Ishikawa (cell line): Measurements from ENCODE around the gene KCTD7.

Experiments
- CEBPB ChIP-seq: IDR thresholded peaks from 2 replicates; pipeline ENCODE4 v1.6.1; 2012
- CREB1 ChIP-seq: IDR thresholded peaks from 2 replicates; pipeline ENCODE4 v1.6.1; 2012; ENCODE audit warnings: low read depth
- EGR1 ChIP-seq: IDR thresholded peaks from 2 replicates; pipeline ENCODE4 v1.6.1; 2012
- EP300 ChIP-seq: IDR thresholded peaks from 2 replicates; pipeline ENCODE4 v1.6.1; 2012; ENCODE audit warnings: borderline replicate concordance
- FOXM1 ChIP-seq: IDR thresholded peaks from 2 replicates; pipeline ENCODE4 v1.6.1; 2012; ENCODE audit warnings: low read depth, borderline replicate concordance
- MAX ChIP-seq: IDR thresholded peaks from 2 replicates; pipeline ENCODE4 v1.6.1; 2012
- NFIC ChIP-seq: IDR thresholded peaks from 2 replicates; pipeline ENCODE4 v1.6.1; 2012
- RAD21 ChIP-seq: IDR thresholded peaks from 2 replicates; pipeline ENCODE4 v1.6.1; 2012; ENCODE audit warnings: low read depth
- REST ChIP-seq: IDR thresholded peaks from 2 replicates; pipeline ENCODE4 v1.6.1; 2012; ENCODE audit warnings: low read depth, mild to moderate bottlenecking
- TAF1 ChIP-seq: IDR thresholded peaks from 2 replicates; pipeline ENCODE4 v1.6.1; 2012; ENCODE audit warnings: low read depth, mild to moderate bottlenecking
- TCF12 ChIP-seq: IDR thresholded peaks from 2 replicates; pipeline ENCODE4 v1.6.1; 2012; ENCODE audit warnings: low read depth
- TEAD4 ChIP-seq: IDR thresholded peaks from 2 replicates; pipeline ENCODE4 v1.6.1; 2012
- USF1 ChIP-seq: IDR thresholded peaks from 2 replicates; pipeline ENCODE4 v1.6.1; 2012
- YY1 ChIP-seq: IDR thresholded peaks from 2 replicates; pipeline ENCODE4 v1.6.1; 2012; ENCODE audit warnings: low read depth
- ZBTB7A ChIP-seq: IDR thresholded peaks from 2 replicates; pipeline ENCODE4 v1.6.1; 2012; ENCODE audit warnings: low read depth

Gene KCTD7

GRCh38 chr7:66681491-66682349 lies 53.0 kb downstream of the KCTD7 start:
- TF ChIP-seq REST (0 out of 2 replicates have a peak, but pooled peaks have one; percentile 20), MAX (peak; percentile 81), NFIC (no peak), CREB1 (peak; percentile 88), FOXM1 (0 out of 2 replicates have a peak, but pooled peaks have one; percentile 12), RAD21 (no peak), ZBTB7A (no peak), TCF12 (no peak; the same call in 1 of the 2 replicates), YY1 (peak; percentile 33; the same call in 1 of the 2 replicates), EGR1 (peak; percentile 70), USF1 (no peak; the same call in 1 of the 2 replicates), CEBPB (no peak), EP300 (peak; percentile 36; the same call in 1 of the 2 replicates), TAF1 (peak; percentile 90), TEAD4 (peak; percentile 29; the same call in 1 of the 2 replicates)

- TF ChIP-seq TCF12 (no peak), MAX (peak; percentile 12; the same call in 1 of the 2 replicates), REST (no peak), YY1 (no peak)
Measured at GRCh38 chr7:66682350-66683093, 53.8 kb downstream of the KCTD7 start.

- no peak for TF ChIP-seq ZBTB7A
- TF ChIP-seq USF1 = no peak
- no peak for TF ChIP-seq REST
- no peak for TF ChIP-seq CEBPB
- TF ChIP-seq TEAD4 = no peak
- no peak for TF ChIP-seq NFIC
- TF ChIP-seq TCF12 = no peak
- TF ChIP-seq MAX = no peak
- no peak for TF ChIP-seq EP300
- TF ChIP-seq TAF1 = no peak
- no peak for TF ChIP-seq CREB1
- TF ChIP-seq FOXM1 = no peak
- no peak for TF ChIP-seq EGR1
- no peak for TF ChIP-seq RAD21
- TF ChIP-seq YY1 = no peak
Measured at GRCh38 chr7:66683770-66684123, 55.1 kb downstream of the KCTD7 start.
